Fibroblast of lung (primary cell): ENCODE results near the gene KPNB1.

Experiments
- EZH2 ChIP-seq: IDR thresholded peaks from 2 replicates; pipeline ENCODE4 v1.5.1; 2012; ENCODE audit warnings: low read length, control low read depth, mild to moderate bottlenecking; ENCODE audit errors: missing control alignments
- TF ChIP-seq, protein P1 (sequence below), 2 donors: IDR thresholded peaks in 1 of 2; conservative IDR thresholded peaks in 1 of 2; 1 replicate in 1 of 2; 2 replicates in 1 of 2; pipeline ENCODE4 v1.5.1; 2011 to 2012; ENCODE audit warnings: low read length in 2 of 2, control low read depth in 1 of 2, inconsistent platforms in 1 of 2, low read depth in 1 of 2, mild to moderate bottlenecking in 1 of 2

DNA sequence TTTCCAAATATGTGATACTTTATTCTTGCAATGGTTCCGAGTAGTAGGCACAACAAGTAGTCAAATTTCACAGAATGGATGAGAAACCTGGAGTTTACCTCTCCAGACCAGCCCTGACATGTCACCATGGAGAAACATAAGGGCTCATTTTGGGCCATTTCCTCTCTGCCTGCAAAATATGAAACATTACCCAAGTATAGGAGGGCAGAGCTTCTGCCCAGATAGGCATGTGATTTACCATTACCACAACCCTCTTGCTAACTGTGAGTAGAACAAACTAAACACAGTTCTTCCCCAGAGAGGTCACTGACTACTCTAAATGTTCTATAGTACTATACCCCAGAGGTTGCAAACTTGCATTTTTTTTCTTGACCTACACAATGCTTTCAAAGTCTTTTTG is 15.7 kb upstream of the KPNB1 start:
- TF ChIP-seq, protein P1, sequence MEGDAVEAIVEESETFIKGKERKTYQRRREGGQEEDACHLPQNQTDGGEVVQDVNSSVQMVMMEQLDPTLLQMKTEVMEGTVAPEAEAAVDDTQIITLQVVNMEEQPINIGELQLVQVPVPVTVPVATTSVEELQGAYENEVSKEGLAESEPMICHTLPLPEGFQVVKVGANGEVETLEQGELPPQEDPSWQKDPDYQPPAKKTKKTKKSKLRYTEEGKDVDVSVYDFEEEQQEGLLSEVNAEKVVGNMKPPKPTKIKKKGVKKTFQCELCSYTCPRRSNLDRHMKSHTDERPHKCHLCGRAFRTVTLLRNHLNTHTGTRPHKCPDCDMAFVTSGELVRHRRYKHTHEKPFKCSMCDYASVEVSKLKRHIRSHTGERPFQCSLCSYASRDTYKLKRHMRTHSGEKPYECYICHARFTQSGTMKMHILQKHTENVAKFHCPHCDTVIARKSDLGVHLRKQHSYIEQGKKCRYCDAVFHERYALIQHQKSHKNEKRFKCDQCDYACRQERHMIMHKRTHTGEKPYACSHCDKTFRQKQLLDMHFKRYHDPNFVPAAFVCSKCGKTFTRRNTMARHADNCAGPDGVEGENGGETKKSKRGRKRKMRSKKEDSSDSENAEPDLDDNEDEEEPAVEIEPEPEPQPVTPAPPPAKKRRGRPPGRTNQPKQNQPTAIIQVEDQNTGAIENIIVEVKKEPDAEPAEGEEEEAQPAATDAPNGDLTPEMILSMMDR (conservative IDR thresholded peaks at IDR 0.05 in 1 of 2, IDR thresholded peaks at IDR 0.05 in 1 of 2; ENCODE audit: low read depth in 1 of 2, low read length in 2 of 2) = no peak
- TF ChIP-seq EZH2 = no peak
